BJ (cell line): ENCODE measurements around the gene SCD5. TPM values are rescaled to one million over a fixed set of nuclear protein-coding genes. Genes with fewer than 3 reads are reported as not detected.

ENCODE experiments used
- CTCF ChIA-PET: fragments of 350-600 bp; formaldehyde crosslinking; extraction: SDS; loops from one replicate; lab custom pipeline; 2021; ENCODE audit warnings: antibody characterized with exemption, inconsistent platforms; lab: Yijun Ruan, JAX
- POLR2A ChIA-PET: fragments of 300-600 bp; sonication (Branson Sonifier 250); formaldehyde crosslinking; extraction: SDS; loops from one replicate; lab custom pipeline; 2021; ENCODE audit warnings: antibody characterized with exemption; lab: Charles Lee
- DNase-seq: peaks from one replicate; pipeline ENCODE4 v3.0.0-alpha.2; 2011; ENCODE audit warnings: low read depth
- H3K27me3 ChIP-seq: 2 replicates; pipeline ENCODE4 v1.6.0; 2011; ENCODE audit warnings: low read length; ENCODE audit not compliant: control insufficient read depth, insufficient read depth
- H3K36me3 ChIP-seq: 2 replicates; pipeline ENCODE4 v1.5.1; 2011; ENCODE audit warnings: low read length; ENCODE audit not compliant: control insufficient read depth, insufficient read depth
- H3K4me3 ChIP-seq: 2 replicates; pipeline ENCODE4 v1.5.1; 2011; ENCODE audit warnings: low read depth, mild to moderate bottlenecking, control low read depth, low read length
- CTCF ChIP-seq: IDR thresholded peaks from 2 replicates; pipeline ENCODE4 v1.5.1; 2011; ENCODE audit warnings: low read depth, mild to moderate bottlenecking, control low read depth, inconsistent platforms, low read length, moderate library complexity; ENCODE audit not compliant: insufficient read depth
- polyA plus RNA-seq: library from polyadenylated mRNA; depleted of rRNA; stranded (reverse); fragments of >200 nt; gene quantifications from 2 replicates; pipeline ENCODE4 v1.2.3, GENCODE V29; 2011

Gene SCD5
- polyA plus RNA-seq, 1 experiment, result 32.5 TPM

GRCh38 chr4:82591592-82591991 is 207.0 kb downstream of the SCD5 start:
- Histone ChIP-seq H3K36me3 (no peaks in the 10 kb centered on the region), H3K27me3 (peaks cover 13% of the 10 kb centered on the region), H3K4me3 (no peak overlapping the region)
- CTCF ChIA-PET, result interaction anchor here (0.6 to 1.5 kb wide), 2 partner anchors 10 to 40 kb away, joined by 3 to 4 read pairs; no protein-coding TSS in a partner anchor
- DNase-seq, result no peak
- POLR2A ChIA-PET, result no interaction called here
- TF ChIP-seq CTCF, result no peak

GRCh38 chr4:82589756-82590155 is 208.8 kb downstream of the SCD5 start:
- no peak overlapping the region for H3K4me3 ChIP-seq
- peaks cover 13% of the 10 kb centered on the region for H3K27me3 ChIP-seq
- TF ChIP-seq CTCF, result no peak
- H3K36me3 ChIP-seq, result no peaks in the 10 kb centered on the region
- no peak for DNase-seq
- CTCF ChIA-PET, result interaction anchor here (1.0 to 1.6 kb wide), 3 partner anchors 11 to 16 kb away, joined by 3 to 4 read pairs (median 3); no protein-coding TSS in a partner anchor
- POLR2A ChIA-PET, result no interaction called here

- ChIA-PET POLR2A (no interaction called here), CTCF (interaction anchor here (1.0 to 1.6 kb wide), 2 partner anchors 10 to 15 kb away, joined by 3 to 4 read pairs; no protein-coding TSS in a partner anchor)
- Histone ChIP-seq H3K4me3 (no peak overlapping the region), H3K36me3 (no peaks in the 10 kb centered on the region), H3K27me3 (peaks cover 13% of the 10 kb centered on the region)
- no peak for DNase-seq
- TF ChIP-seq CTCF, result no peak
Measured at GRCh38 chr4:82588771-82589270, 209.8 kb downstream of the SCD5 start.

- ChIA-PET POLR2A (no interaction called here), CTCF (interaction anchor here (1.6 kb wide), 2 partner anchors 9 kb away, joined by 3 to 4 read pairs; no protein-coding TSS in a partner anchor)
- DNase-seq, result no peak
- no peak overlapping the region for H3K4me3 ChIP-seq
- H3K27me3 ChIP-seq, result peaks cover 13% of the 10 kb centered on the region
- no peak for TF ChIP-seq CTCF
- H3K36me3 ChIP-seq, result no peaks in the 10 kb centered on the region
Measured at GRCh38 chr4:82587826-82588540, 210.6 kb downstream of the SCD5 start.

DNA sequence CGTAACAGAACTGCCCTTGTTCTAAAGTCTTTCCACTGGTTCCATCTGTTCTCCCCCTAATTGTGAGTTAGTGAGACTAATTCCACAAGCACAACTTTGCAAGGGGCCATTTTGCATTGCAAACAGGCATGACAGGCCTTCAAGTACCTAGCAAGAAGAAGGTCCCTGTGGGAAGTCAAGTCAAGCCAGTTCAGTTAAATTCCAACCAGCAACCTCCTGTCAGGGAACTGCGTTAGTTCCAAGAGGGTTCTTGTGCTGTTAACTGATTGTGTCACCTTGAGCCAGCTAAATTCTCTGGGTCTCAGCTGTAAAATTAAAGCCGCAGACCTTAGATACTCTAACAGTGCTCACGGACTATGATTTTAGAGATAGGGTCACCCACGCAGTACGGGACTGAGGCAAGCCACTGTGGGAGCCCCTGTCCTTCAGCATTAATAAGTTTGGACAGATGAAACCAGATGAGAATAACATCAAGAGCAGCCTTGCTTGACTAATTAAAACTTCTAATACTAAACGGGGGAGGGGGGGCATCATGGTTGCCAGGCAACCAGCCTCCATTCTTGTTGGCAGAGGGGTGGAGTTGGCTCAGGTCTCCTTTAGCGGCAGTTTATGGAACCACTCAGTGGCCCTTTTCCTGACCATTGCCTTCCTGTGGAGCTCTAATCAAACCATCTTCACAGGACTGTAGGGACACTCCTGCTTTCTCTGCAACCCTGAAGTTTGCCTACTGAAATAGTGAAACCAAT is 212.7 kb downstream of the SCD5 start:
- Histone ChIP-seq H3K4me3 (no peak overlapping the region), H3K36me3 (no peaks in the 10 kb centered on the region), H3K27me3 (peaks cover 5% of the 10 kb centered on the region; the same call in 1 of the 2 replicates)
- DNase-seq, result no peak
- POLR2A ChIA-PET, result no interaction called here
- CTCF ChIA-PET, result no interaction called here
- TF ChIP-seq CTCF, result no peak
